ENCODE measurements around the gene NTRK2.

DNA sequence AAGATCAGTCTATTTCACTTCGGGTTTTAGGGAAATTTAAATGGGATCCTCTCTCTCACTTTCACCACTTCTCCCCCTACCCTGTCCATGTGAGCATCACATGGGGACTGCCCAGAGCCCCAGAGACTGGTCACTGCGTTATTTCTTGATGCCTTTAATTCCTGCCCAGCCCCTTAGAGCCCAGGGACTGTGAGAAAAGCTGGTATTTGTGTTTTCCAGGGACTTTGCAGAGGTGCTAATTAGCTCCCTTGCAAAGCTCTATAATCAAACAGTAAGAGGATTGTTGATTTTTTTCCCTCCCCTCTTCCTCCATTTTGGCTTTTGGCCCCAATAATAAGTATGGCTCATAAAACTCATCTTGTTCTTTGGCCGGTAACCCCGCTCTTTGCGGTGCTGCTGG is 35.6 kb downstream of the NTRK2 start:
- TF ChIP-seq, protein P1, sequence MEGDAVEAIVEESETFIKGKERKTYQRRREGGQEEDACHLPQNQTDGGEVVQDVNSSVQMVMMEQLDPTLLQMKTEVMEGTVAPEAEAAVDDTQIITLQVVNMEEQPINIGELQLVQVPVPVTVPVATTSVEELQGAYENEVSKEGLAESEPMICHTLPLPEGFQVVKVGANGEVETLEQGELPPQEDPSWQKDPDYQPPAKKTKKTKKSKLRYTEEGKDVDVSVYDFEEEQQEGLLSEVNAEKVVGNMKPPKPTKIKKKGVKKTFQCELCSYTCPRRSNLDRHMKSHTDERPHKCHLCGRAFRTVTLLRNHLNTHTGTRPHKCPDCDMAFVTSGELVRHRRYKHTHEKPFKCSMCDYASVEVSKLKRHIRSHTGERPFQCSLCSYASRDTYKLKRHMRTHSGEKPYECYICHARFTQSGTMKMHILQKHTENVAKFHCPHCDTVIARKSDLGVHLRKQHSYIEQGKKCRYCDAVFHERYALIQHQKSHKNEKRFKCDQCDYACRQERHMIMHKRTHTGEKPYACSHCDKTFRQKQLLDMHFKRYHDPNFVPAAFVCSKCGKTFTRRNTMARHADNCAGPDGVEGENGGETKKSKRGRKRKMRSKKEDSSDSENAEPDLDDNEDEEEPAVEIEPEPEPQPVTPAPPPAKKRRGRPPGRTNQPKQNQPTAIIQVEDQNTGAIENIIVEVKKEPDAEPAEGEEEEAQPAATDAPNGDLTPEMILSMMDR (IDR thresholded peaks at IDR 0.05; ENCODE audit: poor library complexity): no peak
- no peak for TF ChIP-seq EZH2 (IDR thresholded peaks at IDR 0.05; ENCODE audit: borderline replicate concordance)
- TF ChIP-seq EZH2phosphoT487 (IDR thresholded peaks at IDR 0.05; ENCODE audit: low read depth, severe bottlenecking, unreplicated experiment): no peak

Data from hepatocyte (in vitro differentiated cells).